Measurements from ENCODE around the gene MLLT10.
A peak's percentile ranks its signal among the peaks of the same experiment; 100 is the strongest.

MLLT10 gene

GRCh38 chr10:21655236-21655635 lies 121.2 kb downstream of the MLLT10 start:
- no peak for DNase-seq

DNA sequence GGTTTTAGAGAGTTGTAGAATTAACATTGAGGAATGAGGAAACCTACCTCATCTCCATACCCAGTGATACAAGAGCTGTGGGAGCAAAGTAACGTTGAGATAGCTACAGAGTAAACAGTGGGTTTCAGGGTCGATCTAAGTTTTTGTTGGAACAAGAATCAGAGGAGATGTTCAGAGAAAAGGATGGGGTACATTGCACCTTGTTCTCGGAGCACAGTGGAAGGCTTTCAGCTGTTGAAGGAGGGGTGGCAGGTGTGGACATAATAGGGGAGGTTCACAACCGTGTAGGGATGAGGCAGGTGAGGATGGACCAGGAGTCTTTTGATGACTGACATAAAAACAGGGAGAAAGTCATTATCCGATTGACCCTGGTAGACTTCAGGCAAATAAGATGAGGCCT lies 121.7 kb downstream of the MLLT10 start:
- DNase-seq = no peak

- no peak for DNase-seq
Measured at GRCh38 chr10:21661087-21661486, 127.1 kb downstream of the MLLT10 start.

- no peak for DNase-seq
Measured at GRCh38 chr10:21661935-21662334, 127.9 kb downstream of the MLLT10 start.

GRCh38 chr10:21662635-21663034 lies 128.6 kb downstream of the MLLT10 start:
- DNase-seq = no peak

- no peak for DNase-seq
Measured at GRCh38 chr10:21668831-21669230, 134.8 kb downstream of the MLLT10 start.

DNA sequence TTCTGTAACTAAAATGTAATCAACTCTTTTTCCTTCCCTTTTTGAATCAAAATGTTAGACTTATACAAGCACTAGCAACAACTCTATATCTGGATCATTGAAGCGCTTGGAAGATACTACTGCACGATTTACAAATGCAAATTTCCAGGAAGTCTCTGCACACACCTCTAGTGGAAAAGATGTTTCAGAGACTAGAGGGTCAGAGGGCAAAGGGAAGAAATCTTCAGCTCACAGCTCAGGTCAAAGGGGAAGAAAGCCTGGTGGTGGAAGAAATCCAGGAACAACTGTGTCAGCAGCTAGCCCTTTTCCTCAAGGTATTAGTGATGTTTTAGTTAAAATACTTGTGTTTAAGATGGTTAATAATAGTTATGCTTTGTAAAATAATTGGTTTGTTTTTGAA lies 136.4 kb downstream of the MLLT10 start:
- DNase-seq = no peak

DNA sequence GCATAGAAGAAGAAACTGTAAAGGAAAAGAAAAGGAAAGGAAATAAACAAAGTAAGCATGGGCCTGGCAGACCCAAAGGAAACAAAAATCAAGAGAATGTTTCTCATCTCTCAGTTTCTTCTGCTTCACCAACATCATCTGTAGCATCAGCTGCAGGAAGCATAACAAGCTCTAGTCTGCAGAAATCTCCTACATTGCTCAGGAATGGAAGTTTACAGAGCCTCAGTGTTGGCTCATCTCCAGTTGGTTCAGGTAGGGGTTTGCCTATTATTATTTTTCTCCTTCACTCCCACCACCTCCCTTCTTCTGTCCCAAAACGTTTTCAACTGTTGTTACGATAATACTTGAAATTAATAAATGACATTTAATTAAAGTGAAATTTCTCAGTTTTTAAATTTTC lies 139.6 kb downstream of the MLLT10 start:
- no peak for DNase-seq

DNA sequence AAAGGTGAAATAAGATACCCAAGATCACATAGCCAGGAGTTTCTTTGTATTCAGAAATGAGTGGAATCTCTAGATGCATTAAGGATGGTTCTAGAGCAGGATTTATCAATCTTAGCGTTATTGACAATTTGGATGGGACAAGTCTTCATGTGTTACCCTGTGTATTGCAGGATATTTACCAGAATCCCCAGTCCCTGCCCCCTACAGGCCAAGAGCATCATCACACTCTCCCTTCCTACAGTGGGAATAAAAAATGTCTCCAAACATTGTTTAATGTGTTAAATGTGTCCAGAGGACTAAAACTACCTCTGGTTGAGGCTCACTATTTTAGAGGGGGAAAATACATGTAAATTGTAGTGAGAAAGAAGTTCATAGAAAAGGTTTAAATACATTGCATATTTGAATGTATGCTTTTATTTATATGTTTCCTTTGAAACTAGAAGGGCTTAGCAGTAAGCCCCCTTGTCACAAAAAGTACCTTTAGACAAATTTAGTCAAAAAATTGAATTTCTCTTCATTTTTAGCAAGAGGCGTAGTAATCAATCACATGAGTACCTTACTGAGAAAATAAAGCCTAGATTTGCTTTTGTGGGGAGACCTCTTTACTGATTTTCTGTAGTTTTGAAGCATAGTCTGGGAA lies 141.2 kb downstream of the MLLT10 start:
- peak; percentile 18 for DNase-seq

GRCh38 chr10:21677551-21677950 lies 143.5 kb downstream of the MLLT10 start:
- no peak for DNase-seq

DNA sequence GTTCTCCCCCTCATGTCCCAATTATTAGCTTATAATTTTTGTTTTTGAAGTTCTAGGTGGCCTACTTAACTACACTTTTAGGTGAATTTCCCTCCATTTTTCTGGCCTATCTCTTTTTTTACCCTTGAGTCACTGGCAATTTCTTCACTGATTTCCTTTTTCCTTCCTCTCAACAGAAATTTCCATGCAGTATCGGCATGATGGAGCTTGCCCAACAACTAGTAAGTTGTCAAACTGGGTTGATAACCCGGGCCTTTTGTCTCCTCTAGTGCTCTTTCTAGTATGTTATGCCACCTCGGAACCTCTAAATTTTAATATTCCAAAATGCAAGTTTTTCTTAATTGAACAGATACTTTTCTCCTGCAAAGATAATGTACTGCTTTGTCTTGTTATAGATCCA lies 147.1 kb downstream of the MLLT10 start:
- no peak for DNase-seq

DNA sequence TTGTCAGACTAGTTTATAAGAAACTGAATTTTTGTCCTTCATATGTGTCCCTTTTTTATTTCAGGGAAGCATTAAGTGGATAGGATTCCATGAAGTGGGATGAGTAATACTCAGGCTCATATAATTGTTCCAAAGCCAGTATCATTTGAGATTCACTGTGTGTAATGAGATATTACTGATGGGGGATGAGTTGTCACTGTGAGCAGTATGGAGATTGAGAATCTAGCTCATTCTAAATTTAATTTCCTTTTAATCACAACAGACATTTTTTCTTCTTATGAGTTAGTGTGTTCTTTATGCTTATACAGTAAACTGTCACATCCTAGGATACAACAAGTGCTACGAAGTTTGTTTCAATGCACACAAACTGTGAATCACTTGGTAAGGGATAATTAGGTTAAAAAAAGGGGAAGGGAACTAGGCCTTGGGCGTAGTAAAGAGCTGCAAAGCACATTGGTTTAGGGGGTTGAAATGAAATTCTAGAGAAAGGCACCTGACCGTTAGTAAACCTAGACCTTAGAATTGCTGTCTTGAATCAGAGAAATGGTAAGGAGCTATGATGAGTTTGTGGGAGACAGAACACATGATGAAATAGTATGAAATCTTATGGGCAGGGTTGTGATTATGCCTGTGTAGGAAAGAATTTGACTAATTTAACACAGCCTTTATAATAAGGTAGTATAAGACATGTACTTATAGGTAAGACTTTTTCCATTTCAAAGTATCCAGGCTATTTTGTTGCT lies 153.4 kb downstream of the MLLT10 start:
- DNase-seq = no peak

GRCh38 chr10:21688009-21688332 lies 153.9 kb downstream of the MLLT10 start:
- DNase-seq = no peak

DNA sequence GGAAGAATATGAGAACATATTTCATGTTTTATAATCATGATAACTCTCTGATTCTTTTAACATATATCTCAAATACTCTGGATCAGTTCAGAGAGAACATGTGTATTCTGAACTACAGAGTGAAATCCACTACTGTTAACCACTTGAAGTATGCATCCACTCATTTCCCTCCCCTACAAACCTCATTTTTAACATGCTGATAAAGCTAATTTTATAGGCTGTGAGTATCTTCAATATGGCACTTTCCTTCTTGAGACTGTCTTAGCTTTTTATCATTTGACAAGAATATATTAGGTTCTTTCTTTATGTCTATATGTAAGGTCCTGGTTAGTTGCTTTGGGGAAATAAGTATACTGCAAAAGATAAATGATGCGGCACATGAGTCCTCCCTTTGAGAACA lies 154.8 kb downstream of the MLLT10 start:
- no peak for DNase-seq

GRCh38 chr10:21689881-21690280 lies 155.8 kb downstream of the MLLT10 start:
- DNase-seq = no peak

DNA sequence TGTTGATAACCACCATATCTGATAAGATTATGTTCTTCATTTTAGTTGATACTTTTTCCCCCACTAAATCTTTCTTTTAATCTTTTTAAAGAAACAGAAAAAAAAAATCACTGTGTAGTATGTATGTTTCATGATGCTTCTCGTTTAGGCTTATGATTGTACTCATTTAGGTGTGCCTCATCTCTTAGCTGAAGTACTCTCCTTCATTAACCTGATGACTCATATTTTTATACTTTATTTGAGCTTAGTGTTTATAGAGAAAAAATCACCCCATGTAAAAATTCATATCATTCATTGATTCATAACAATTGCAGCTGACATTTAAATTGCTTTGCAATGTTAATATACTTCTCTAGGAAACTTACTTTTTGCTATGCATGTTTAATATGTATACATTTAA lies 158.9 kb downstream of the MLLT10 start:
- no peak for DNase-seq

DNA sequence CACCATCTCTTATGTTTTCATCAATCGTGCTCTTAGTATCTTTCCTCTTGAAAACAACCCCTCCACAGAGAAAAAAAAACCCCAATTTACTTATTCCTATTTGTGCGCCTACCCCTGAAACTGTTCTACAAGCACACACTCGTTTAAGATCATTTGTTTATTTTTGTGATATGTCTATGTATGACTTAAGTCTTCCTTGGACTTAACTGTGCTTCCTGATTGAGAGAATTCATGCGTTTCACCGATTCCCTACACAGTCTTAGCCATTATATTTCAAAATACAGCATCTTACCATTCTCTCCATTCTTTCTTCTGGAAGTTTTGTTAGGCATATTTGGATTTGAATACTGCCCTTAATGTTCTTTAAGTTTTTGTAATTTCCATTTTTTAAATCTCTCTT lies 159.4 kb downstream of the MLLT10 start:
- DNase-seq = no peak

- DNase-seq = no peak
Measured at GRCh38 chr10:21694631-21695030, 160.6 kb downstream of the MLLT10 start.

DNA sequence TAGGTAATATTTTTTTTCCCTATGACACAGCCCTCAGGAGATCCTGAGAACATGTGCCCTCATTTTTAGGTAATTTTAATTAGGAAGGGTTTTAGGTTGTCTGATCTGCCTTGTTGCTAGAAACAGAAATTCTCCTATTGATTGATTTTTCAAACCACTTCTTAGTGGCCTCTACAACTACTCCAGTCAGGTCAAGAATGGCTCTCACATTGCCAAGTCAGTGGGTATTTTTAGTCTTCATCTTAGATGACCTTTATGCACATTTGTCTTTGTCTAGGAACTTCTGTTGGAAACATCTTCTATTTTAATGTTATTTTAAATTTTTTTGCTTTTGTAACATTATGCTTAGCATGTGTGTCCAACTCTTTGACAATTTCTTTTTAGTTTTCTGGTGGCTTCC lies 162.3 kb downstream of the MLLT10 start:
- DNase-seq = no peak

DNA sequence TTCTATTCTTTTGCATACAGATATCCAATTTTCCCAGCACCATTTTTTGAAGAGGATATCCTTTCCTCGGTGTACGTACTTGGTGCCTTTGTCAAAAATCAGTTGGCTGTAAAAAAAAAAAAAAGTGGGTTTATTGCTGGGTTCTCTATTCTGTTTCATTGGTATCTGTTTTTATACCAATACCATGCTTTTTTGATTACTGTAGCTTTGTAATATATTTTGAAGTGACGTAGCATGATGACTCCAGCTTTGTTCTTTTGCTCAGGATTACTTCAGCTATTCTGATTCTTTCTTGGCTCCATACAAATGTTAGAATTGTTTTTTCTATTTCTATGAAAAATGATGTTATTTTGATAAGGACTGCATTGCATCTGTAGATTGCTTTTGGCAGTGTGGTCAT lies 165.5 kb downstream of the MLLT10 start:
- DNase-seq = no peak

DNA sequence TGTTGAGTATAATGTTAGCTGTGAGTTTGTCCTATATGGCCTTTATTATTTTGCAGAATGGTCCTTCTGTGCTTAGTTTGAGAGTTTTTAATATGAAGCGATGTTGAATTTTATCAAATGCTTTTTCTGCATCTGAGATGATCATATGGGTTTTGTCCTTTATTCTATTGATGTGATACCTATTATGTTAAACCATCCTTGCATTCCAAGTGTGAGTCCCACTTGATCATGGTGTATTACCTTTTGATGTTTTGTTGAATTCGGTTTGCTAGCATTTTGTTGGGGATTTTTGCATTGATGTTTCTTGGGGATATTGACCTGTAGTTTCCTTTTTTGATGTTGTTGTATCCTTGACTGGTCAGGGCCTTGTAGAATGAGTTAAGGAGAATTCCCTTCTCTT lies 166.4 kb downstream of the MLLT10 start:
- DNase-seq = no peak

- no peak for DNase-seq
Measured at GRCh38 chr10:21702633-21703111, 168.6 kb downstream of the MLLT10 start.

- no peak for DNase-seq
Measured at GRCh38 chr10:21705142-21705827, 171.3 kb downstream of the MLLT10 start.

DNA sequence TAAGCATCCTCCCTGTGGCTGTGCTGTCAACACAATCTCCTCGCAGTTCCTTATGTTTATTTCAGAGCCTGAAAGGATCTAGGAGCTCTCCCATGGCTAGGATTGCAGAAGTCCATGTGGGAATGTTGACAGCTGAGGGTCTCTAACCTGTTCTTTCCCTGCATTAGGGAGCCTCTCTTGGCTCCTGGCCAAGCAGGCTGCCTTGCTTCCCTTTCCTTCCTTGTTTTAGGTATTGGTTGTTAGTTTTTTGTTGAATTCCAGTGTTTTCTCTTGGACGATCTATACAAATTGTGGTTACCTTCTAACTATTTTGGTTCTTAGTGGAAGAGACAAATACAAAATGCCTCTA lies 171.8 kb downstream of the MLLT10 start:
- no peak for DNase-seq
